Colon (tissue), 2 donors: ENCODE measurements around the gene DMBX1.

Source experiments
- FAIRE-seq: peaks from 2 replicates; lab custom pipeline; 2012; peaks lifted over from hg19 to GRCh38; lab: Jason Lieb, UNC
- donor health status: control.
- donor health status: control.

The DMBX1 gene

DNA sequence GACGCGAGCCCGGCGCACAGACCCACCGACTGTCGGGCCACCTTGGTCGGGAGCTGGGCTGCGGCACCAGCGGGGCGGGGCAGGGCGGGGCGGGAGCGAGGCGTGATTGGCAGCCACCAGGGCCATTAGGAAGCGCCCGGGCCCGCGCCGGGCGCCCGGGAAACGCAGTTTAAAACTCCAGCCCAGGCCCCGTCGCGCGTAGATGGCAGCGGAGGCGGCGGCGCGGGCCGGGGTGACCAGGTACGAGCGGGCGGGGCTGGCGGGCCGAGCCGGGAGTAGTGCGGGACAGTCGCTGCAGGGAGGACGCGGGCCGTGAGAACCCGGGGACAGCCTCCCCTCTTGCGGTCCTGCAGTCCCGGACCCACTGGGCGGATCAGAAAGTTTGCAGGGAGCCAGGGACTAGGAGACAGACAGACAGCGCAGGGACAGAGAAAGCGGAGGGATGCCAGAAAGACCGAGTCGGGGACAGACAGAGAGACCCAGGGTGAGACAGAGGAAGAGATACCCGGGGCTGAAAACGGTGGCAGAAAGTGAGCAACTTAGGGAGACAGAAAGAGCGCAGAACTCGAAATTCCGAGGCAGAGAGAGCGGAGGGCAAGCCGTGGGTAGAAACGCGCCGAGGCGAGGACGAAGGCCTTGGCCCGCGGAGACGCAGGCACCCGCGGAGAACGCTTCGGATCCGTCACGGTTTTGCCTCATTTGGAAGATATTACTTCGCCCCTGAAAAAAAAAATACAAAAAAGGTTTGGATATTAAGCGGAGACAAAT lies at the start of gene DMBX1:
Gene DMBX1, plus strand, starts transcription at position 199 of the 768 bp plus-strand sequence. CDS start 17,175 bp downstream, outside the sequence.
- no peak for FAIRE-seq

DNA sequence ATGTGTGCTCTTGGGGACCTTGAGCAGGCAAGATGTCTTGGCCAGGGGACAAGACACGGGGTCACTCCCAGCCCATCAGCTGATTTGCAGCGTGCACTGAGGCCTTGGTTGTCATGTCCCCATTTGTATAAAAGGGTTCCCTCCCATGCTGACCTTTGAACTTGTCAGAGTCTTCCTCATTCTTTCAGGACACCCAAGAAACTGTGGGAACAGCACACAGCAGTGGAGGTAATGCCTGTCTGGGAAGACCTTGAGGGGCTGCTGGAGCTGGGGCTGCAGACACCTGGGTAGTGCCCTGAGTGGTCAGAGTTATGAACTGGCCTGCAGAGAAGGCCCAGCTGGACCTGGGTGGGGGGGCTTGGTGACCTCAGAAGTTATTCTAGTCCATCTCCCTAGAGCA lies 49.2 kb upstream of the DMBX1 start:
- no peak for FAIRE-seq

DNA sequence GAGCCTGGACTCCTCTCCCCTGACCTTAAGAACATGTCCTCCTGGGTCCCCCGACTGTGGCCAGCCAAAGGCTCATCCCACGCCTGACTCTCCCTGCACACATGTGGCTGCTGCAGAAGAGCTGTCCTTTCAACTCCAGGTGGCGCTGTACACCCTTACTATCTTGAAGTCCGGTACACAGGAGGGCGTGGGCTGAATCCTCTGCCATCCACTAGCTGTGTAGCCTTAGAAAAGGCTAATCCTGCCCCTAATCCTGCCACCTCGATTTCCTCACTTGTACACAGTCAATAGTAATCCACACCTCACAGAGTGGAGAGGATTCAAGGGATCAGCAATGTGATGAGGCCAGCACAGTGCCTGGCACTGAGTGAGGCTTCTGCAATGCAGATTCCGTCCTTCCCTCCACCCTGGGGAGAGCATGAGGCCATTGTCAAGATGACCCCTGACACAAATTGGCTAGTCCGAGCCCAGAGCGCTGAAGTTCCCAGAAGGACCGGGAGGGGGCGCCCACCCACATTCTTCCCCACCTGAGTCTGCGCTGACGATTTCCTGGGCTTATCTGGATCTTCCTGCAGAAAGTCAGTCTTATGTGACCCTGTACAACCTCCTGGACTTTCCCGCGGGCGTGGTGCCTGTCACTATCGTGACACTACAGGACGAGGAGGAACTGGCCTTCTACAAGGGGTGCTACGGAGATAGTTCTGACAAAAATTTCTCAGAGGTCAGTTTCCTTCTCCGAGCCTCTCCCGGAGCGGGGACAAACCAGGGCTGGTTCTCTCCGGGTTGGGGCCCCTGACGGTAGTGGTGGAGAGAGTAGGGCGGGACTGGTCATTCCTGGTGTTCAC lies 47.1 kb upstream of the DMBX1 start:
- no peak for FAIRE-seq

DNA sequence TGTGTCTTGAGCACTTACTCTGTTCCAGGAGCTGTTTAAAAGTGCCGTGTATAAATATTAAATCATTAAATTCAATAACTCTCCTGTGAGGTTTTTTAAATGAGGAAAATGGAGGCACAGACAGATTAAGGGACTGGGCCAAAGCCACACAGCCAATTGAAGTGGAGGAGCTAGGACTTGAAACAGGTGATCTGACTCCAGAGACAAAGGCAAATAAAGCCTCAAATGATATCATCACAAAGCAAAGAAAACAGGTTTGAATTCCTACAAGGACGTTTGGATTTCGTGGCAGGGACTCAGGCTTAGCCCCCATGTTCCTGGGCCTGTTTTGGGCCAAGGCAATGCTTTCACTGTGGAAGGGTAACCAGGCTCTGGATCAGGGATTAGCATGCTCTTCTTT lies 45.2 kb upstream of the DMBX1 start:
- FAIRE-seq = no peak

DNA sequence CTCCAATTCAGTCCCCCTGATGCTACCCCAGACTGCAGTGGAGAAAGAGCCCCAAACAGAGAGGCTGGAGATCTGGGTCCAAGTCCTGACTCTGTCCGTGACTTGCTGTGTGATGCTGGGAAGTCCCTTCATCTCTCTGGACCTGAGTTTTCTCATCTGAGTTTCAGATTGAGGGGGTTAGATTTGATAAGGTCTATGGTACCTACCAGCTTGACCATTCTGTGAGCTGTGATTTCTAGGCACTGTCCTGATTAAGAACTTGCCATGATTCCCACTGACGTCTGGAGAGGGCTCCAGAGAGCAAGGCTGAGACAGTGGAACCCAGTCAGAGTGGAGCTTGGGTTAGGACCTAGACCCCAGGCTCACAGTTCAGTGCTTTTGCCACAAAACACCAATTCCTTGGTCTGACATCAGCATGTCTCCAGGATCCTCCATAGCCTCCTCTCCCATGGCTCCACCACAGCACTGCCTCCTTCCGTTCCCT lies 43.8 kb upstream of the DMBX1 start:
- no peak for FAIRE-seq

DNA sequence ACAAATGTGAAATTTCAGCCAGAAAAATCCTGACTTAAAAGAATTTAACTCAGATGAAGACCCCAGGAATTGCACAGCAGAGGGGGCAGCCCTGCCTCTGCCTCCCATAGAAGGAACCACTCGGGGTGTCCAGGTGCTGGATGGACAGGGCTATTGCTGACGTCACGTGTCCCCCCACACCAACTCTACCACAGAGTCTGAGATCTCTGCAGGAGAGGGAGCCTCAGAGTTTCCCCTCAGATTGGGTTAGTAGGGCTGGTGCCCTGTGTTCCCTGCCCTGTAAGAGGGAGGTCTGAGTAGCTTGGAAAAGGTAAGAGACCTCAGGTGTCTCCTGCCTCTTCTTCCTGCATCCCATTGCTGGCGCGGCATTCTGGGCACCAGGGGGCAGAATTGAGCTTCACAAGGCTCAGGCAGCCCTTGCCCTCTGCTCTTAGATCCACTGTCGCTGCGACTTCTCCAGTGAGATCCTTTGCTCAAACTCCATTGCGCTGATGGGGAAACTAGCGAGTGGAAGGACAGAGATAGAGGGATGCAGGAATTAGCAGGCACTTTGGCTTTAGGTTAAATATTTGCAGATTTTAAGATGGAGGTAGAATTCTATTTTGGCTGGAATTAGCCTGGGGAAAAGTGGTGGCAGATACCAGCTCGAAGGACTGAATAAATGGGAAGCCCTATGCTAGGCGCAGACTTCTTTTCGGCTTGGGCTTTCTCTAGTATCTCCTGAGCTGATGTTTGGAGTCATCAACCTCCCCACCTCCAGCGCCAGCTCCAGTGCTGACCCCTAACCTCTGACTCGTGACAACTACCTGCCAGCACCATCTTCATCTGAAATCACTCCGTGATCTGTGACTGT lies 42.8 kb upstream of the DMBX1 start:
- no peak for FAIRE-seq

DNA sequence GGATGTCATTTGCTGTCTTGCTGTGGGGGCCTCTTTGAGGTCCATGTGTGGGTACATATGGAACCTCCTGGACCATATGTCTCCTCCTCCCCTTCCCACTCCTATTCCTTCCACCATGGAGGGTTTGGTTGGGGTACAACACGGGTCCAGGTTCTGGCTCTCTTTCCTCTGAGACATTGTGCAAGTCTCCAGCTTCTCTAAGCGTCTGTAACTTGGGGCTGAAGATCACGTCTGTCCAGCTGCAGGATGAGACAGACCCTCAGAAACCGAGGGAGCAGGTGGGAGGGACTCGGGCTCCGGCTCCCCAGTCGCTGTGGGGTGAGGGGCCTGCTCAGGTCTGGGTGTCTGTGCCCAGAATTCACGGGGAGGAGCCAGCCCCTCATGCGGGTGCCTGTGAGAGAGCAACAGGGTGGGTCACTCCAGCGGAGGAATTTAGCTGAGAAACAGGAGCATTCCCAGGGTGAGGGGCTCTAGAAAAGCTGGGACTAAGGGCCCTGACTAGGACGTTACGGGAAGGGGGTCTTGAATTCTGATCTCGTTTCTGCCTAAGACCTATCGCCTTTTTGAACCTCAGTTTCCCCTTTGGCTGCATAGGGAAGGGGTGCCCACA lies 42.0 kb upstream of the DMBX1 start:
- FAIRE-seq = no peak

DNA sequence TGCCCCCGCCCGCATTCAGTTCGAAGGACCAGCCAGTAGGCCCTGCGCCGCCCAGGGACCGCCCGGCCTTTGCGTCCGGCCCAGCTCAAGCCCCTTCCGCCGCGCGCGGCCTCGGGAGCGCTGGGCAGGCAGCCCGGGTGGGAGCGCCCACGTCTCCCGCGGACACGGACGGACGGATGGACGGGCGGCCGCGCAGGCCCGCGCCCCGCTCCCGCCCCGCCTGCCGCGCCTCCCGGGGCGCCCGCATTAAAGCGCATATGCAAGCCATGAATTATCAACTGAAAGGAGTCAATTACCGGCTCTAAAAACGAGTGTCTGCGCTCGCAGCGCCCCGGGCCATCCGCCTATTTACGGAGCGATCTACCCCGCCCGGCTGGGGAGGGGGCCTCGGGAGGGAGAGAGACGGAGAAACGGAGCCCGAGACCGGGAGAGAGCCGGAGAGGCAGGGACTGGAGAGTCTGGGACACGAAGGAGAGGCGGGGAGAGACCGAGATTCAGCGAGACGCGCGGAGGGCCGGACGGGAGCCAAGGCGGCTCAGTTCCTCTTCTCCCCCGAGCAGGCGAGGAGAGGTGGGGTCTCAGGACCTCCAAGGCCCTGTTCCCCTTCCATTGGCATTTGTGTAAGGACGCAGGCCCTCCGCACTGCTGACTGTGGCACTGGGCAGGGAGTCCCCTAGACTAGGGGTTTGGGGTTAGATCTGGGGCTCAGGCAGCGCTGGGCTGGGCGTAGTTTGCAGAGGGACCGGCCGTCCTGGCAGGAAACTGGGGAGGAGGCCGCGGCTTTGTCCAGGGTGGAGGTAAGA lies 41.3 kb upstream of the DMBX1 start:
- FAIRE-seq = no peak

DNA sequence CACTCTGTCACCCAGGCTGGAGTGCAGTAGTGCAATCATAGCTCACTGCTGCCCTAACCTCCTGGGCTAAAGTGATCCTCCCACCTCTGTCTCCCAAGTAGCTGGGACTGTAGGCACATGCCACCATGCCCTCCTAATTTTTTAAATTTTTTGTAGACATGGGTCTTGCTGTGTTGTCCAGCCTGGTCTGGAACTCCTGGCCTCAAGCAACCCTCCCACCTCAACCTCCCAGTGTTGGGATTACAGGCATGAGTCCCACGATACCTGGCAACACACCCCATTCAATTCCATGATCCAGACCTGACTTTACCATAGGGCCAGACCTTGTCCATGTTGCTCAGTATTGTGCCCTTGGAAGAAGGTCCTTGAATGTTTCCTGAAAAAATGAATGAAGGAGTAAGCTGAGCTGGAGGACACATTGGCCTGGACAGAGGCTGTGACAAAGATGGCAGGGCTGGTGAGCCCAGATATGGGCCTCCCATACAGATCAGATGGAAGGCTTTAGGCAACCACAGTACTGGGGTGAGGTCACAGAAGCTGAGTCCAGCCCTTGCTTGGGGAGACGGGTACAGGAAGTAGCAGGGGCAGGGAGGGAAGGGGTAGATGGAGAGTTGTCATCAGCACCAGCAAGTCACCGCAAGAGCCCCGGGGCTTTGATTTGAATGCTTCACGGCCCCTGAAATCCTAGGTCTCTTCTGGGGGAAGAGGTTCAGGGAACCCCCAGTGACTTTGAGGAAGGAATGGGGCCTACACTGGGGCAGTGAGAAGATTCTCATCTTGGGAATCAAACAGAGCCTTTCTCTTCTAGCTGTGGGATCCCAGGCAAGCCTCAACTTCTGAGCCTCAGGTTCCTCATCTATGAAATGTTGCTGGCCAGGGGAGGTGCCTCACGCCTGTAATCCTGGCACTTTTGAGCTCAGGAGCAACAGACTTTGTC lies 40.1 kb upstream of the DMBX1 start:
- FAIRE-seq = no peak

DNA sequence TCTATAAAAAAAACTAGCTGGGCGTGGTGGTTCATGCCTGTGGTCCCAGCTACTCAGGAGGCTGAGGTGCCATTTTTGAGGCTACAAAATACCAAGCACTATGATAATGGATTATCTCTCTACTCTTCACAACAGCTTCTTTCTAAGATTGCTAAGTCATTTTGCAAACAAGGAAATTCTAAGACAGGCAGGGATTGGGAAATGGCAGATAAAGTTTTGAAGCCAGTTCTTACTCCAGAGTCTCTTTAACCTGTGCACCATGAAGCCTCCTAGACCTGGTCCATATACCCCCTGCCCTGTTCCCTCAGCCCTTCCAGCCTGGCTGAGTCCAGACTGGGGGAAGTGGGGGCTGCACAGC lies 39.5 kb upstream of the DMBX1 start:
- no peak for FAIRE-seq

DNA sequence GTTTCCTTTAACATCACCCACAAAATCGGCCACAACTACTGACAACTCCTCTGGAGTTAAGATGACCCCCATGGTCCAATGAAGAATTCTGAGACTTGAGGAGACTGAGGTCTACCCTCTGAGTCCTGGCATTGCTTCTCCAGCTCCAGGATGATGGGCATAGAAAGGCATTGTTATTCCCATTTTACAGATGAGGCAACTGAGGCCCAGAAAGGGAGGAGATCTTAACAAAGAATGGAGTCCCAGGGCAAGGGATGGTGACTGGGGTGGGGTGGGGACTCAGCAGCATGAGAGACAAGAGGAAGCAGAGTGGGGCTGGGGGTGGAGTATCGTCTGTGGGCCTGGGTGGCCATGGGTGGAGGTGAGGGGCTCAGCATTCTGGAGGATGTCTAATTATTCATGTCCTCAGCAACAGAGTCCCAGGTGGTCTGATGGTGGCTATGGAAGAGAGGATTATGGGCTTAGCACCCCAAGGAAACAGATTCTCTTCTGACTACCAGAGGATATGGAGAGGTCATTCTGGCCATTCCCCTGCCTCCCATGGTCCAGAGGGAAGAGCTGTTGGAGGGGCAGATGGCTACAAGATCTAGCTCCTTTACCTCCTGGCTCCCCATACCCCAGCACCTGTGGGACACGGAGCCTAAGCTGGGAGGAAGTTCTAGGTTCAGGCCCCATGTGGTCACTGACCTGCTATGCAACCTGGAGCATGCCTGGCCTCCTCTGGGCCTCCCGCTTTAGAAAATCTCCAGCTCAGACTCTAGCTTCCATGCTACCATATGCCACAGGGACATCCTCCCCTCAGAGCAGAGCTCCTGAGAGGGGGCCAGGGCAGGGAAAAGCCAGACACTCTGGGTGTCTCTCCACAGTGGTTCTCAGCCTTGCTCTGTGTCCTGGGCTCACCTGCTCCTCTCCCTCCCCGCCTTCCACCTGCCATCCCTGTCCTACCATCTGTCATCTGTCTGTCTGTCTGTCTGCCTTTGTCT lies 37.4 kb upstream of the DMBX1 start:
- FAIRE-seq = no peak

DNA sequence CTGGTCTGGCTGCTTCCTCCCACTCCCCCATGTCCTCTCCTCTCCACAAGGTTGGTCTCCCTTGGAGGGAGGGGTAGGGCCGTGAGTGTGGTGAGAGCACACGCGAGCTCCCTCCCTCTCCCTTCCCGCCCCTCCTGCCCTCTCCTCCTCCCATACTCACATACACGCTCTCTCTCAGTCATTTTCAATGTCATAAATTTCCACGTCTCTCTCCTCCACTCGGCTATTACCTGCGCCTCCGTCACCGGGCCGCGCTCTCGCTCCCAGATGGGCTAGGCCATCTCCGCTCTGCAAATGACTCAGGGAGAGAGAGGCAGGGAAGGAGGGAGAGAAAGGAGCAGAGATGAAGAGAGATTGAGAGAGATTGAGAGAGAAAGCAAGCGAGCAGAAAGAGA lies 36.7 kb upstream of the DMBX1 start:
- no peak for FAIRE-seq

DNA sequence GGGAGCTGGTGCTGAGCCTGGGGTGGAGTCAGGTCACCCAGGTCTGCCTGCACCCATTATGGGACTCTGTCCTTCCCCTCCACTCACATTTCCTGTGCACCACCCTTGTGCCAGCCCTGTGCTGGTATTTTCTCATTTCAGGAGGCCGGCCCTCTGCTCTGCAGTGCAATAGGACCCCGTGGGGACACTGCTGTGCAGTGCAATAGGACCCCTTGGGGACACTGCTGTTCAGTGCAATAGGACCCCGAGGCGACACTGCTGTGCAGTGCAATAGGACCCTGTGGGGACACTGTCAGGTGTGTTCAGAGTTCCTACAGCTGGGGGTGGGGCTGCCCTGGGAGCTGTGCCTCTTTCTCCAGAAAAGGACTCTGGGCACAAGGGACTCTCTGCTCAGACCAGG lies 36.2 kb upstream of the DMBX1 start:
- FAIRE-seq = no peak

DNA sequence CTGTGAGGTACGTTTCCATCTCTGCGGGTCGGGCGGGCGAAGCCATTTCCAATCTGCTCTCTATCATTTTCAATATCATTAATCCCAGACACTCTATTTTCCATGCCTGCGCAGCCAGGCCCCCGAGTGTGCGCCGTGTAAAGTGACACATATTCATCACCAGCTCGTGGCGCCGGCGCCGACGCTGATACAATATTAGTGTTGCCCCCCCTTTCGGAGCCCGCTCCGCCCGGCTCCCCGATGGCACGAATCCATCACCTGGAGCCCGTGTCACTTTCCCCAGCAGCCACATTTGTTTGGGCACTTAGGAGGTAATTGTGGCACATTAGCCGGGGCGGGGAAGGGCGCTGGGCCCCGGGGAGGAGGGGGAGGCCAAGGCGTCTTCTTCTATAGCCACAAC lies 33.7 kb upstream of the DMBX1 start:
- no peak for FAIRE-seq

DNA sequence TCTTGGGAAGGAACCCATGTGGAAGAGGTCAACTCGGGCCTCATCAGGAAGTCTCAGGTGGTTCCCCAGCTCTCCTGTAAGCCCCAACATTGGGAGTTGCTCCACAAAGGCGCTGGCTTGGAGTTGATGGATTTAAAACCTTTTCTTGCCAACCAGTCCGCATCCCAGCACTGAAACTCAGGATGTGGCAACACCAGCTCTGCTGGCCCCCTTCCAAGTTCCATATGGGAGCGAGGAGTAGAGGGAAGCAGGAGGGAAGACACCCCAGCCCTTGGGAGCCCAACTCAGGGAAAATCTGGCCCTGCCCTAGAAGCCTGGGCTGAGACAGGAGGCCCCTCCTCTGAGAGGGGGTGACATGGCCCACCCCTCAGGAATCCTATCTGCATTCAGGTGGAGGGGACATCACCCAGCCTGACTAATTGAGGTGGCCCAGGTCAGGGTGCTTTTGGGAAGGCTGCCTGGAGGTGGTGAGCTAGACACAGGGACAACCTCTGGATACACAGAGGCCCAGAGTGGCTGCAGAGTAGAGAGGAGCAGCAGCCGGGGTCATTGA lies 33.1 kb upstream of the DMBX1 start:
- no peak for FAIRE-seq

DNA sequence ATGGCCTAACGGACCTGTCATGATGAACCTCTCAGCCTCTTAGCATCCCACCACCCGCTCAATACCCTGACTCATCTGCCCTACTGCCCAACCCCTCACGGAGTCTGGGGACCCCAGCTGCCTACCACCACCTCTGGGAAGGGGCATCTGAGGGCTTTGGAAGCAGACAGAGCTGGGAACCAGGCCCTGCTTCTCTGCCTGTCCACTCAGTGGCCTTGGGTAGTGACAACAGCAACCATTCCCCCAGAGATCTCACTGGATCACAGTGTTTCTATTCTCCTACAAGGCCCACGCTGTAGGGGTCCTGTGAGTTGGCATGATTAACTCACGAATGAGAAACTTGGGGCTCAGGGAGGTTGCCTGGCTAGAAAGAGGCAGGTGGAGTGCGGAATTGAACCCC lies 32.5 kb upstream of the DMBX1 start:
- FAIRE-seq = no peak

DNA sequence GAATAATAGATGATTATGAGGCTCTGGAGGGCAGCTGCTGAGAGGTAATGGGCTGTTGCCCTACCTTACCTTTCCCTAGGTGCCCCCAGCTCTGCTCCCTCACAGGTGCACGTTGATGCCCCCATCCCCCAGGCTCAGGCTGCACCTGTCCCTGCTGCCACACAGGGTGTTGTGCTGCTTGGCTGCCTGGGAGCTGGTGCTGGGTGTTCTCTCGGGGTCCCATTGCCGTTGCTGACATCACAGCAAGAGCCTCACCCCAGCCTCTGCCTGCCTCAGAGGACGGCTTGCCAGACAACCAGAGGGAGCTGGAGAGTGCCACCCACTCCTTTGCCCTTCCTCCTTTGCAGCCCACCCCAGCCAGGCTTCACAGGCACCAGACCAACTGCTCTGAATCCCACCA lies 31.4 kb upstream of the DMBX1 start:
- FAIRE-seq = no peak

DNA sequence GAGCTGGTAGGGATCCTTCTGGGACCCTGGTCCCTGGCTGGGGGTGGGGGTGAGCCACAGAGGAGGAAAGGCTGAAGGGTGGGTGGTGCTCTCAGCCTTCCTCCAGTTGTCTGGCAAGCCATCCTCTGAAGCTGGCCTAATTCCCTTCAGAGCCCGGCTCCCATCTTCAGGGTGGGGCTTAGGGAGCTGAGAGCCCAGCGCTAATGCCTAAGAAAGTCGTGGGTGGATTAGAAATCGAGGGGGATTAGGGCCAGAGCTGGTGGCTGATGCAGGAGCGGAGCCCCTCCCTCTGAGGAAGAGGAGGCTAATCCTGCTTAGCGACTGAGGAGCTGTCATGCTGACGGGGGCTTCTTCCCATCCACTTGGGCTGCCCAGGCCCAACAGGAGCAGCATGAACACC lies 30.8 kb upstream of the DMBX1 start:
- no peak for FAIRE-seq

DNA sequence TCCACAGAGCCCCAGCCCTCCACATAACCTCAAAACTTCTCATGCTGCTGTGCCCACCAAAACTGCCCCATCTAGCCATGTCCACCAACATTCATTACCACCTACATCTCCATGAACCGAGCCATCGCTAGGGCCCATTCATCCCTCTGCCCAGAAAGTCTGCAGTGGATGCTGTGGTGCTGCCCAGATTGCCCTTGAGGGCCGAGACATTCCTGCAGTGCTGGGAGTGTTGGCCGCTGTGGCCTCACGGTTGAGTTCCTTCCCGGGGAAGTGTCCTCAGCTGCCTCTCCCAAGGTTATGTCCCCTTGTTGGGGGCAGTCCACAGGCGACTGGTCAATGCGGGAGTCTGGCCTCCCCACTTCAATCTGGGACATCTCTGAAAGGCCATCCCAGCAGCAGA lies 30.3 kb upstream of the DMBX1 start:
- FAIRE-seq = no peak
